ENCODE measurements around the gene TADA2B.

TADA2B gene

DNA sequence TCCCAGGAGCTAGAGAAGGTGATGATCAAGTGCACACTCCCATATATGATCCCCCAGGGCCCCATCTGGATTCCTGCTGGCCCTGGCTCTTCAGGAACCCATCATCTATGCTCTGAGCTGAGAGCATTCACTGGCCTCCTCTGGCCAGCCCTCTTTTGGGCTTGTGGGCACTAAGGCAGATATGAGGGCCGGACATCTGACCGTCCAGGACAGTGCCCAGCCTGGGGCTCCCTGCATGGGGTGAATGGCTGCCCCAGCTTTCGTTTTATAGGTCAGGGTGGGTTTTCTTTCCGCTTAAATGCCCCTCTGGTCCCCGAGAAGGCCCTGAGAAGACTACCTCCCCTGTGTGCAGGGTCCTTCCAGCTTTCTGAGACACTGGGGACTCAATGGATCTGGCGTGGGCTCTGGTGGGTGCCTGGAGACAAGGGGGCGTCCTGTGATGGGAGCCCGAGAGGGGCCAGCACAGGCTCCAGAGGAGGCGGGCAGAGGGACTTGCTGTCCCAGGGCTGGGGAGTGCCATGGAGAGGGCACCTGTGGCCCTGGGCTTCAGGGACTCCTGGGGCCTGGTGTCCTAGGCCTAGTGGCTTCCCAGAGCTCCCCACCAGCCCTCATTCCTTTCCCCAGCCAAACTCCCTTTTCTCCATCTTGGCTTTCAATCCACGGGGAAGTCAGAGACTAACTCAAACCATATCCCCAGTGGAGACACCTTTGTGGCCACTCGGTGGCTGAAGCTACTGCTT lies 64.2 kb downstream of the TADA2B start:
- DNase-seq (ENCODE audit: low read depth, low spot score): no peak
- TF ChIP-seq, protein P1, sequence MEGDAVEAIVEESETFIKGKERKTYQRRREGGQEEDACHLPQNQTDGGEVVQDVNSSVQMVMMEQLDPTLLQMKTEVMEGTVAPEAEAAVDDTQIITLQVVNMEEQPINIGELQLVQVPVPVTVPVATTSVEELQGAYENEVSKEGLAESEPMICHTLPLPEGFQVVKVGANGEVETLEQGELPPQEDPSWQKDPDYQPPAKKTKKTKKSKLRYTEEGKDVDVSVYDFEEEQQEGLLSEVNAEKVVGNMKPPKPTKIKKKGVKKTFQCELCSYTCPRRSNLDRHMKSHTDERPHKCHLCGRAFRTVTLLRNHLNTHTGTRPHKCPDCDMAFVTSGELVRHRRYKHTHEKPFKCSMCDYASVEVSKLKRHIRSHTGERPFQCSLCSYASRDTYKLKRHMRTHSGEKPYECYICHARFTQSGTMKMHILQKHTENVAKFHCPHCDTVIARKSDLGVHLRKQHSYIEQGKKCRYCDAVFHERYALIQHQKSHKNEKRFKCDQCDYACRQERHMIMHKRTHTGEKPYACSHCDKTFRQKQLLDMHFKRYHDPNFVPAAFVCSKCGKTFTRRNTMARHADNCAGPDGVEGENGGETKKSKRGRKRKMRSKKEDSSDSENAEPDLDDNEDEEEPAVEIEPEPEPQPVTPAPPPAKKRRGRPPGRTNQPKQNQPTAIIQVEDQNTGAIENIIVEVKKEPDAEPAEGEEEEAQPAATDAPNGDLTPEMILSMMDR (IDR thresholded peaks at IDR 0.05; ENCODE audit: insufficient read depth, low read length, missing control alignments): no peak
- no peak overlapping the region for H3K4me3 ChIP-seq (ENCODE audit: low read depth, low read length)
- POLR2A ChIA-PET: no interaction called here
- CTCF ChIA-PET: interaction anchor here (1.5 kb wide), 1 partner anchor 87 kb away, joined by 4 read pairs; no protein-coding TSS in a partner anchor
